Cardiac fibroblast (primary cell): ENCODE measurements around the gene FAM131B.

Experiments used
- DNase-seq, 2 donors: peaks; one replicate each; pipeline versions ENCODE4 v3.0.0 to v3.0.0-alpha.2; 2010; ENCODE audit warnings: low read depth in 2 of 2
- H3K4me3 ChIP-seq, 2 donors: replicated peaks in 1 of 2; 1 replicate in 1 of 2; 2 replicates in 1 of 2; pipeline ENCODE4 v1.5.1; 2011; ENCODE audit warnings: low read depth in 2 of 2, low read length in 2 of 2, mild to moderate bottlenecking in 2 of 2, moderate library complexity in 1 of 2
- CTCF ChIP-seq: IDR thresholded peaks from one replicate; pipeline ENCODE4 v1.5.1; 2011; ENCODE audit warnings: low read depth, mild to moderate bottlenecking, low read length, inconsistent platforms

FAM131B gene

GRCh38 chr7:143354965-143355364 lies 7.5 kb downstream of the FAM131B start:
- H3K4me3 ChIP-seq: no peak overlapping the region
- no peak for DNase-seq
- TF ChIP-seq CTCF: no peak

GRCh38 chr7:143354376-143354775 lies 8.1 kb downstream of the FAM131B start:
- no peak for DNase-seq
- H3K4me3 ChIP-seq: no peak overlapping the region
- TF ChIP-seq CTCF: no peak

GRCh38 chr7:143352531-143353002 lies 9.9 kb downstream of the FAM131B start:
- no peak overlapping the region for H3K4me3 ChIP-seq
- TF ChIP-seq CTCF: no peak
- no peak for DNase-seq

GRCh38 chr7:143351574-143351973 lies 10.9 kb downstream of the FAM131B start:
- no peak overlapping the region for H3K4me3 ChIP-seq
- TF ChIP-seq CTCF: no peak

GRCh38 chr7:143351060-143351459 lies 11.5 kb downstream of the FAM131B start:
- no peak for TF ChIP-seq CTCF
- no peak for DNase-seq
- no peak overlapping the region for H3K4me3 ChIP-seq

More at GRCh38 chr7:143351574-143351973, 10.9 kb downstream of the FAM131B start:
- DNase-seq: no peak

- no peak overlapping the region for H3K4me3 ChIP-seq
- TF ChIP-seq CTCF: no peak
- DNase-seq: no peak
These were observed 14.6 kb downstream of the FAM131B start for GRCh38 chr7:143347950-143348349.

- DNase-seq: no peak
- no peak overlapping the region for H3K4me3 ChIP-seq
- TF ChIP-seq CTCF: no peak
These were observed 16.5 kb downstream of the FAM131B start for GRCh38 chr7:143346018-143346417.
